HEK293 (cell line): ENCODE results near the gene GALNT11.

ENCODE experiments used
- CTCF ChIA-PET: fragments of 350-600 bp; formaldehyde crosslinking; extraction: SDS; loops from one replicate; lab custom pipeline; 2021; ENCODE audit warnings: antibody characterized with exemption; lab: Yijun Ruan, JAX
- POLR2A ChIA-PET: fragments of 300-600 bp; formaldehyde crosslinking; extraction: SDS; loops from one replicate; lab custom pipeline; 2020; ENCODE audit warnings: antibody characterized with exemption, inconsistent platforms; lab: Yijun Ruan, JAX
- H3K27ac ChIP-seq: fragments of 200-500 bp; sonication (Bioruptor generic); 2 replicates; pipeline ENCODE4 v1.5.1; 2014; ENCODE audit warnings: low read depth, low read length, control low read depth, inconsistent platforms; ENCODE audit errors: extremely low read depth
- H3K36me3 ChIP-seq, 2 experiments: fragments of 200-500 bp in 1 of 2; sonication (Bioruptor generic) in 1 of 2; 1 replicate in 1 of 2; 2 replicates in 1 of 2; pipeline ENCODE4 v1.5.1; 2014 to 2017; ENCODE audit warnings: inconsistent platforms in 2 of 2, low read length in 2 of 2; ENCODE audit not compliant: control insufficient read depth in 2 of 2, insufficient read depth in 1 of 2
- H3K4me1 ChIP-seq: fragments of 200-500 bp; sonication (Bioruptor generic); 2 replicates; pipeline ENCODE4 v1.5.1; 2014; ENCODE audit warnings: mild to moderate bottlenecking, low read length, inconsistent platforms; ENCODE audit not compliant: control insufficient read depth, insufficient read depth
- H3K4me3 ChIP-seq: 2 replicates; pipeline ENCODE4 v1.5.1; 2011; ENCODE audit warnings: low read depth, mild to moderate bottlenecking, control low read depth, low read length, moderate library complexity
- H3K9me3 ChIP-seq: fragments of 200-500 bp; sonication (Bioruptor generic); 2 replicates; pipeline ENCODE4 v1.5.1; 2014; ENCODE audit warnings: low read depth, low read length, inconsistent platforms; ENCODE audit not compliant: control insufficient read depth, insufficient read depth
- HOXA7 ChIP-seq: sonication (generic); formaldehyde crosslinking; IDR thresholded peaks from 2 replicates; pipeline ENCODE4 v1.8.1; 2022; ENCODE audit warnings: missing genetic modification reagents, borderline replicate concordance
- PRDM6 ChIP-seq: fragments of 450-650 bp; formaldehyde crosslinking; IDR thresholded peaks from 2 replicates; pipeline ENCODE4 v1.5.1; 2017; ENCODE audit warnings: missing biosample characterization, missing genetic modification characterization
- SP3 ChIP-seq: fragments of 450-650 bp; formaldehyde crosslinking; IDR thresholded peaks from 2 replicates; pipeline ENCODE4 v1.5.1; 2016; ENCODE audit warnings: missing biosample characterization, missing genetic modification characterization
- TSHZ1 ChIP-seq: fragments of 450-650 bp; formaldehyde crosslinking; IDR thresholded peaks from 2 replicates; pipeline ENCODE4 v1.5.1; 2016; ENCODE audit warnings: missing biosample characterization, missing genetic modification characterization, borderline replicate concordance
- ZBTB21 ChIP-seq: fragments of 450-650 bp; formaldehyde crosslinking; IDR thresholded peaks from 2 replicates; pipeline ENCODE4 v1.5.1; 2017; ENCODE audit warnings: missing biosample characterization, missing genetic modification characterization
- ZBTB49 ChIP-seq: fragments of 450-650 bp; formaldehyde crosslinking; IDR thresholded peaks from 2 replicates; pipeline ENCODE4 v1.5.1; 2016; ENCODE audit warnings: missing biosample characterization, missing genetic modification characterization, low read depth
- ZBTB7A ChIP-seq: fragments of 450-650 bp; formaldehyde crosslinking; IDR thresholded peaks from 2 replicates; pipeline ENCODE4 v1.5.1; 2016; ENCODE audit warnings: low read depth, missing biosample characterization, missing genetic modification characterization
- ZEB2 ChIP-seq: fragments of 450-650 bp; formaldehyde crosslinking; IDR thresholded peaks from 2 replicates; pipeline ENCODE4 v1.5.1; 2016; ENCODE audit warnings: missing biosample characterization, missing genetic modification characterization
- ZFP69B ChIP-seq: fragments of 450-650 bp; formaldehyde crosslinking; IDR thresholded peaks from 2 replicates; pipeline ENCODE4 v1.5.1; 2016; ENCODE audit warnings: missing biosample characterization, missing genetic modification characterization
- ZNF174 ChIP-seq: fragments of 450-650 bp; formaldehyde crosslinking; IDR thresholded peaks from 2 replicates; pipeline ENCODE4 v1.5.0; 2017; ENCODE audit warnings: missing biosample characterization, mild to moderate bottlenecking, missing genetic modification characterization
- ZNF175 ChIP-seq: fragments of 450-650 bp; formaldehyde crosslinking; IDR thresholded peaks from 2 replicates; pipeline ENCODE4 v1.5.1; 2016; ENCODE audit warnings: missing biosample characterization, missing genetic modification characterization
- ZNF248 ChIP-seq: fragments of 450-650 bp; formaldehyde crosslinking; IDR thresholded peaks from 2 replicates; pipeline ENCODE4 v1.5.1; 2017; ENCODE audit warnings: missing biosample characterization, missing genetic modification characterization
- ZNF362 ChIP-seq: fragments of 450-650 bp; formaldehyde crosslinking; IDR thresholded peaks from 2 replicates; pipeline ENCODE4 v1.5.1; 2016; ENCODE audit warnings: missing biosample characterization, missing genetic modification characterization
- ZNF398 ChIP-seq: fragments of 450-650 bp; formaldehyde crosslinking; IDR thresholded peaks from 2 replicates; pipeline ENCODE4 v1.5.1; 2017; ENCODE audit warnings: missing biosample characterization, missing genetic modification characterization
- ZNF544 ChIP-seq: fragments of 450-650 bp; formaldehyde crosslinking; IDR thresholded peaks from 2 replicates; pipeline ENCODE4 v1.5.0; 2017; ENCODE audit warnings: missing biosample characterization, missing genetic modification characterization
- ZNF549 ChIP-seq: fragments of 450-650 bp; IDR thresholded peaks from 2 replicates; pipeline ENCODE4 v1.5.1; 2018; ENCODE audit warnings: missing biosample characterization, missing genetic modification characterization, mild to moderate bottlenecking, inconsistent platforms, moderate library complexity
- ZSCAN16 ChIP-seq: fragments of 450-650 bp; formaldehyde crosslinking; IDR thresholded peaks from 2 replicates; pipeline ENCODE4 v1.5.1; 2016; ENCODE audit warnings: missing biosample characterization, missing genetic modification characterization
- ZSCAN23 ChIP-seq: fragments of 450-650 bp; formaldehyde crosslinking; IDR thresholded peaks from 2 replicates; pipeline ENCODE4 v1.5.1; 2016; ENCODE audit warnings: missing biosample characterization, missing genetic modification characterization
- ZXDB ChIP-seq: fragments of 450-650 bp; formaldehyde crosslinking; IDR thresholded peaks from 2 replicates; pipeline ENCODE4 v1.5.1; 2016; ENCODE audit warnings: missing biosample characterization, missing genetic modification characterization

Gene GALNT11

GRCh38 chr7:152140560-152140959 is 115.1 kb downstream of the GALNT11 start:
- no peaks in the 10 kb centered on the region for H3K4me1 ChIP-seq
- no peaks in the 10 kb centered on the region for H3K9me3 ChIP-seq
- H3K4me3 ChIP-seq: no peak overlapping the region
- H3K36me3 ChIP-seq: peaks cover 2 to 92% of the 10 kb centered on the region in 2 experiments; a peak in 1 of 3 replicates
- no peak overlapping the region for H3K27ac ChIP-seq
- POLR2A ChIA-PET: no interaction called here
- TF ChIP-seq ZNF175 (tag by site-specific recombination) (no peak), TSHZ1 (no peak), ZBTB49 (tag by site-specific recombination) (no peak), ZFP69B (no peak), ZXDB (tag by site-specific recombination) (no peak), ZNF549 (tag by site-specific recombination) (no peak), ZNF544 (tag by site-specific recombination) (no peak), ZBTB7A (no peak), PRDM6 (tag by site-specific recombination) (no peak), SP3 (tag by site-specific recombination) (no peak), ZNF248 (tag by site-specific recombination) (no peak), HOXA7 (CRISPR knock-in tag) (no peak), ZBTB21 (no peak), ZNF362 (tag by site-specific recombination) (no peak), ZEB2 (no peak), ZSCAN23 (no peak), ZSCAN16 (tag by site-specific recombination) (no peak), ZNF174 (no peak), ZNF398 (tag by site-specific recombination) (no peak)
- CTCF ChIA-PET: no interaction called here
